KMS-11 (cell line): Measurements from ENCODE around the gene GRIK3.

ENCODE experiments used
- H2AFZ ChIP-seq: fragments of 200-600 bp; sonication (generic); 2 replicates; pipeline ENCODE4 v1.6.1; 2016; ENCODE audit warnings: antibody characterized with exemption, mixed run types, low read depth
- H3K27ac ChIP-seq: fragments of 200-600 bp; sonication (generic); 2 replicates; pipeline ENCODE4 v1.6.1; 2016; ENCODE audit warnings: mild to moderate bottlenecking, mixed run types
- H3K27me3 ChIP-seq: fragments of 200-600 bp; sonication (generic); 2 replicates; pipeline ENCODE4 v1.6.1; 2017; ENCODE audit warnings: mild to moderate bottlenecking, low read depth, mixed run types, moderate library complexity; ENCODE audit not compliant: insufficient read depth
- H3K36me3 ChIP-seq: fragments of 200-600 bp; sonication (generic); 2 replicates; pipeline ENCODE4 v1.6.1; 2017; ENCODE audit warnings: mild to moderate bottlenecking, mixed run types; ENCODE audit not compliant: insufficient read depth
- H3K4me1 ChIP-seq: fragments of 200-600 bp; sonication (generic); 2 replicates; pipeline ENCODE4 v1.6.1; 2016; ENCODE audit warnings: mild to moderate bottlenecking, low read depth, mixed run types; ENCODE audit not compliant: poor library complexity, severe bottlenecking
- H3K4me2 ChIP-seq: fragments of 200-600 bp; sonication (generic); 2 replicates; pipeline ENCODE4 v1.7.0; 2016; ENCODE audit warnings: mild to moderate bottlenecking, mixed run types
- H3K4me3 ChIP-seq: fragments of 200-600 bp; sonication (generic); IDR thresholded peaks from 2 replicates; pipeline ENCODE4 v1.6.1; 2017; ENCODE audit warnings: low read depth, low read length, mixed read lengths; ENCODE audit not compliant: insufficient read depth
- H3K79me2 ChIP-seq: fragments of 200-600 bp; sonication (generic); 2 replicates; pipeline ENCODE4 v1.6.1; 2016; ENCODE audit warnings: low read depth, mixed run types; ENCODE audit not compliant: insufficient read depth
- H3K9ac ChIP-seq: fragments of 200-600 bp; sonication (generic); 2 replicates; pipeline ENCODE4 v1.6.1; 2016; ENCODE audit warnings: mild to moderate bottlenecking, mixed run types
- H4K20me1 ChIP-seq: fragments of 200-600 bp; sonication (generic); 2 replicates; pipeline ENCODE4 v1.6.1; 2016; ENCODE audit warnings: mild to moderate bottlenecking, mixed run types; ENCODE audit not compliant: insufficient read depth
- TF ChIP-seq, protein P1 (sequence below): fragments of 200-600 bp; sonication (generic); conservative IDR thresholded peaks from 2 replicates; pipeline ENCODE4 v1.6.1; 2017; ENCODE audit warnings: low read depth, mild to moderate bottlenecking, antibody characterized with exemption, low read length, moderate library complexity, mixed read lengths

The GRIK3 gene

DNA sequence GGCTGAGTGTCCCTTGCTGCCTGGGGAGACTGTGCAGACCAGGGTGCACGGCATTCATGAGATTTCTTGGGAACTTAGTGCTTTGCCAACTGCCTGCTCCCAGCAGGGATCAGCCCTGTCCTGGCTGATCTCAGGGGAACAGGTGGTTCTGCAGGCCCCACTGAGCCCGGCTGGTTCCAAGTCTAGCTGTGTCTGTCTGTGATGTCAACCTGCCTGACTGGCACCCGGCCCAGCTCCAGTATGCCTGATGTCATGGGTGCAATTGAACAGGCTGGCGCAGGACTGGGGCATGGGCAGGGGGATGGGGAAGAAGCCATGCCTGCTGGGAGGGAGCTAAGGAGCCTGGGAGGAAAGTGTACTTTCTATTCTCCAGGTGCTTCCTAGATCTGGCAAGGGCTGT is 227.1 kb downstream of the GRIK3 start:
- Histone ChIP-seq H3K27ac (no peak overlapping the region), H3K27me3 (peaks cover 41% of the 10 kb centered on the region), H3K4me1 (no peaks in the 10 kb centered on the region), H3K9ac (no peak overlapping the region), H3K36me3 (no peaks in the 10 kb centered on the region), H3K4me3 (no peak overlapping the region), H2AFZ (no peak overlapping the region), H4K20me1 (no peaks in the 10 kb centered on the region), H3K79me2 (no peaks in the 10 kb centered on the region), H3K4me2 (no peak overlapping the region)
- TF ChIP-seq, protein P1, sequence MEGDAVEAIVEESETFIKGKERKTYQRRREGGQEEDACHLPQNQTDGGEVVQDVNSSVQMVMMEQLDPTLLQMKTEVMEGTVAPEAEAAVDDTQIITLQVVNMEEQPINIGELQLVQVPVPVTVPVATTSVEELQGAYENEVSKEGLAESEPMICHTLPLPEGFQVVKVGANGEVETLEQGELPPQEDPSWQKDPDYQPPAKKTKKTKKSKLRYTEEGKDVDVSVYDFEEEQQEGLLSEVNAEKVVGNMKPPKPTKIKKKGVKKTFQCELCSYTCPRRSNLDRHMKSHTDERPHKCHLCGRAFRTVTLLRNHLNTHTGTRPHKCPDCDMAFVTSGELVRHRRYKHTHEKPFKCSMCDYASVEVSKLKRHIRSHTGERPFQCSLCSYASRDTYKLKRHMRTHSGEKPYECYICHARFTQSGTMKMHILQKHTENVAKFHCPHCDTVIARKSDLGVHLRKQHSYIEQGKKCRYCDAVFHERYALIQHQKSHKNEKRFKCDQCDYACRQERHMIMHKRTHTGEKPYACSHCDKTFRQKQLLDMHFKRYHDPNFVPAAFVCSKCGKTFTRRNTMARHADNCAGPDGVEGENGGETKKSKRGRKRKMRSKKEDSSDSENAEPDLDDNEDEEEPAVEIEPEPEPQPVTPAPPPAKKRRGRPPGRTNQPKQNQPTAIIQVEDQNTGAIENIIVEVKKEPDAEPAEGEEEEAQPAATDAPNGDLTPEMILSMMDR, result no peak

DNA sequence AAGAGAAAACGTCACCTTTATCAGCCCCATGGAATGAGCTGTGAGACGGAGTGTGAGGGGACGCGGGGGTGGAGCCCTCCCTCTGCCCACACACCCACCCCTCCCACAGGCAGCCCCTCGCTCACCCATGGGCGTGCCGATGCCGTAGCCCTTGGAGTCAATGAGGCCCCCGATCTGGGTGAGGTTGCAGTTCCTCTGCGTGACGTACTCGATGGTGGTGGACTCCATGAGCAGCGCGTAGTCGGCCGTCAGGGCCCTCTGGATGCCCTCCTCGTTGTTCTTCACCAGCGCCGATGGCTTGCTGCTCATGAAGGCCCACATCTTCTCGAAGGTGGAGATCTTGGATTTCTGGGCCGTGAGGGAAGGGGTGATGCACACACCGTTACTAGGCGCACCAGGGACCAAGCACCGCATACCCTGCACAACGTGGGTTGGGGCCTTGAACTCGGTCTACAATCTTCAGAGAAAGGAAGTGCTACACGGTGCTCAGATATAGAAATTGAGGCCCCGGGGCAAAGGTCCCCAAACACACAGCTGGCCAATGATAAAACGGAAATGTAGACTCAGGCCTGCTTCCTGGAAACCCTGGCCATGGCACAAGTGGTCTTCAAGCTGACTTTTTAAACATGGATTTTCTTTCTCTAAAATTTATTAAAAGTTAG is 228.2 kb downstream of the GRIK3 start:
- Histone ChIP-seq H3K79me2 (no peaks in the 10 kb centered on the region), H3K27ac (no peak overlapping the region), H3K27me3 (peaks cover 42% of the 10 kb centered on the region), H3K36me3 (no peaks in the 10 kb centered on the region), H2AFZ (no peak overlapping the region), H3K9ac (no peak overlapping the region), H4K20me1 (no peaks in the 10 kb centered on the region), H3K4me3 (no peak overlapping the region), H3K4me1 (no peaks in the 10 kb centered on the region), H3K4me2 (no peak overlapping the region)
- TF ChIP-seq, protein P1, result no peak

DNA sequence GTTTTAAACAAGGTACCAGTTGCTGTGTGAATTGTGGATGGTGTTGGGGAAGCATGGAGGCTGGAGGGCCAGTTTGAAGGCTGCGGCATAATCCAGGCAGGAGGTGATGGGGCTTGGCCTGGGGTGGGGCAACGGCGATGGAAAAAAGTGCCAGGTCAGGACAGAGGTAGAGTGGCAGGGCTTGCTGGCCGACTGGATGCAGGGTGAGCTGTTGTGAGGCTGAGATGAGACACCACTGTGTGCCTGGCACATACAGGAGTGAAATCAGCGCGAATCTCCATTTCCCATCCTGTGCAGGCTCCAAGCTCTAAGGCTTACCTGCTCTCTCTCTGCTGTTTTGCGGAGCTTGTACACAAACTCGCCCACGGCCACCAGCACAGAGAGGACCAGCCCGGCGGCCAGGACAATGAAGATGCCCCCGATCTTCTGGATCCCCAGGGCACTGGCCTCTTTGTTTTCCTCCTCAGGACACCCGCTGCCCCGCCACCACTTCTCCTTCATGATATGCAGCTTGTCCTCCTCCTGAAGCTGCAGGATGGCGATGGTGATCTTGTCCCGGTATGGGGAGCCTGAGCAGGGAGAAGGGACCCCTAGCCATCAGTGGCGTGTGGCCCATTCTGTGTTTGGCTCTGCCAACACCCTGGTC is 229.5 kb downstream of the GRIK3 start:
- Histone ChIP-seq H2AFZ (no peak overlapping the region), H3K36me3 (no peaks in the 10 kb centered on the region), H3K79me2 (no peaks in the 10 kb centered on the region), H3K27ac (no peak overlapping the region), H3K4me2 (no peak overlapping the region), H3K4me1 (no peaks in the 10 kb centered on the region), H3K27me3 (peaks cover 47% of the 10 kb centered on the region), H3K9ac (no peak overlapping the region), H4K20me1 (no peaks in the 10 kb centered on the region), H3K4me3 (no peak overlapping the region)
- TF ChIP-seq, protein P1, result no peak

DNA sequence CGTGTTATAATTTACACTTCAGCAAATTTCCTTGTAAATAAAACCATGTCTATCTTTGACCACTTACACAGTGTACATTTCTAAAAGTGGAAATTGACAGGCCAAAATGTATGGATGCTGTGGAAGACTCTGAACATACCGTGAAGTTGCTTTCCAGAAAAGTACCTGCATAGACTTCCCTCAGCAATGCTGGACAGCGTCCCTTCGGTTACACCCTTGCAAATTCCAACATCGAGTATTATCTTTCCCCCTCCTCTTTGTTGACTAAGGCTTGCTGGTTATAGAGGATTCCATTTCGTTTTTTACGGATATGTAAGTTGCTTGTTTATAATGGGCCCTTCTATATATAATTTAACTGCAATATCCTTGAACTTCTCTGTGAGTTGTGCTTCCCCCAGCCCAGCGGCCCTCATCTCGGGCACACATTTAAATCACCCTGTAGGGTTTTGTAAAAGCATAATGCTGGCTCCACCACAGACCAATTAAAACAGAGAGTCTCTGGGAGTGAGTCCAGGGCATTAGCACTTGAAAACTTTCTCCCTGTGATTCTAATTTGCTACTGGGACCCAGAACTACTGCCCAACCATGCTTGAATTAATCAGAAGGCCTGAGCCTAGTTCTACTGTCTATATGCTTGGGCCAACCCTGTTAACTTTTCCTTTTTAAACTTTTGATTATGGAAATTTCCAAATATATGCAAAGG is 230.3 kb downstream of the GRIK3 start:
- Histone ChIP-seq H3K27ac (no peak overlapping the region), H3K79me2 (no peaks in the 10 kb centered on the region), H2AFZ (no peak overlapping the region), H3K9ac (no peak overlapping the region), H3K27me3 (peaks cover 43% of the 10 kb centered on the region), H3K4me3 (no peak overlapping the region), H4K20me1 (no peaks in the 10 kb centered on the region), H3K4me1 (no peaks in the 10 kb centered on the region), H3K4me2 (no peak overlapping the region), H3K36me3 (no peaks in the 10 kb centered on the region)
- TF ChIP-seq, protein P1, result no peak
